Measurements from ENCODE around the gene KRT78.
A peak's percentile ranks its signal among the peaks of the same experiment; 100 is the strongest.

The KRT78 gene

DNA sequence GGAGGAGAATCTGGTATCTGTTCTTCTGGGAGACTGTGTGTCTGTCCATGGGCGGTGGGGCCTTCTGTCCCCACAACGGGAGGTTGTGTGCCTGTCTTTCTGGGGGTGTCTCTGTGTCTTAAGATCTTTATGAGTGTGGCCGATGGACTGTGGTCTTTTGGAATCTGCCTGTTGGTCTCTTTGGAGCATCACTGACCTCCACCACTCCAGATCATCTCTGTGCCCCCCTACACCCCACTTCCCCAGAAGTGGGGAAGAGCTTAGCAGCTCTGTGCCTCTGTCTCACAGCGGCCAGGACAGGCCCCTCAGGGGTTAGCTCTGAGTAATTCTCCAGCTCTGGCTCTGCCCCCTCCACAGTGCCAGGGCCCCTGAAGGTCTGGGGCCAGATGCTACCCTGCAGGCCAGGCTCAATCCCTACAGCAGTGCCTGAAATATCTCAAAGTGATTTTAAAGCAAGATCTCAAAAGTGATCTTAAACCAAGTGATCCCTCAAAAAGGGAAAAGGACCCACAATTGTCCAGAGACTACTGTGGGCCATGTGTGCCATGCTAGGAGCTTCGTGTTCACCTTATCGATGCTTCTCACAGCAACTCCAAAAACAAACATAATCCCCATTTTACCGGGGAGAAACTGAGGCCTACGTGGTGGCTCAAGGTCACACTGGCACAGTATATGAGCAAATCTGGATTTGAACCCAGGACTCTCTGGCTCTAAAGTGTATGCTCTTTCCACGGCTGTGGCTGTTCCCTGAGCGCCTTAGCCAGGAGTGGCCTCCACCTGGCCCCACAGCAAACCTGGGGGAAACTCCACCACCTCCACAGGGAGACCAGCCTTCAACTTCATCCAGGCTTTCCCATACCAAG lies 26.0 kb upstream of the KRT78 start:
- no peaks in the 10 kb centered on the region for H3K27me3 ChIP-seq (ENCODE audit: control insufficient read depth, insufficient read depth, low read length)
- H3K9me3 ChIP-seq (ENCODE audit: control insufficient read depth, low read length) = no peaks in the 10 kb centered on the region
- H3K9ac ChIP-seq = no peak overlapping the region
- H3K4me1 ChIP-seq = peaks cover 3% of the 10 kb centered on the region
- peak overlapping the region; percentile 51 for H3K4me2 ChIP-seq (ENCODE audit: low read length)
- no peak overlapping the region for H2AFZ ChIP-seq
- H3K4me3 ChIP-seq (ENCODE audit: low read depth, low read length) = no peak overlapping the region
- no peaks in the 10 kb centered on the region for H3K36me3 ChIP-seq (ENCODE audit: control insufficient read depth, insufficient read depth, low read length)
- H3K27ac ChIP-seq = peak overlapping the region; percentile 7
- TF ChIP-seq CTCF (IDR thresholded peaks at IDR 0.05) = no peak
- no peaks in the 10 kb centered on the region for H3K79me2 ChIP-seq

GRCh38 chr12:52873832-52874572 lies 25.2 kb upstream of the KRT78 start:
- H3K4me1 ChIP-seq = peaks cover 3% of the 10 kb centered on the region
- H2AFZ ChIP-seq = peak overlapping the region; percentile 42
- no peak overlapping the region for H3K4me3 ChIP-seq (ENCODE audit: low read depth, low read length)
- no peak for TF ChIP-seq CTCF (IDR thresholded peaks at IDR 0.05)
- H3K9me3 ChIP-seq (ENCODE audit: control insufficient read depth, low read length) = no peaks in the 10 kb centered on the region
- H3K27me3 ChIP-seq (ENCODE audit: control insufficient read depth, insufficient read depth, low read length) = no peaks in the 10 kb centered on the region
- H3K9ac ChIP-seq = no peak overlapping the region
- H3K79me2 ChIP-seq = no peaks in the 10 kb centered on the region
- H3K4me2 ChIP-seq (ENCODE audit: low read length) = peak overlapping the region; percentile 74
- H3K27ac ChIP-seq = peak overlapping the region; percentile 7
- H3K36me3 ChIP-seq (ENCODE audit: control insufficient read depth, insufficient read depth, low read length) = no peaks in the 10 kb centered on the region

- H3K4me2 ChIP-seq (ENCODE audit: low read length) = no peak overlapping the region
- H3K79me2 ChIP-seq = no peaks in the 10 kb centered on the region
- H3K4me3 ChIP-seq (ENCODE audit: low read depth, low read length) = no peak overlapping the region
- no peaks in the 10 kb centered on the region for H3K36me3 ChIP-seq (ENCODE audit: control insufficient read depth, insufficient read depth, low read length)
- H3K27me3 ChIP-seq (ENCODE audit: control insufficient read depth, insufficient read depth, low read length) = no peaks in the 10 kb centered on the region
- no peak overlapping the region for H3K27ac ChIP-seq
- peaks cover 3% of the 10 kb centered on the region for H3K4me1 ChIP-seq
- H2AFZ ChIP-seq = no peak overlapping the region
- TF ChIP-seq CTCF (IDR thresholded peaks at IDR 0.05) = no peak
- no peak overlapping the region for H3K9ac ChIP-seq
- no peaks in the 10 kb centered on the region for H3K9me3 ChIP-seq (ENCODE audit: control insufficient read depth, low read length)
These were observed 24.7 kb upstream of the KRT78 start for GRCh38 chr12:52873513-52873831.

DNA sequence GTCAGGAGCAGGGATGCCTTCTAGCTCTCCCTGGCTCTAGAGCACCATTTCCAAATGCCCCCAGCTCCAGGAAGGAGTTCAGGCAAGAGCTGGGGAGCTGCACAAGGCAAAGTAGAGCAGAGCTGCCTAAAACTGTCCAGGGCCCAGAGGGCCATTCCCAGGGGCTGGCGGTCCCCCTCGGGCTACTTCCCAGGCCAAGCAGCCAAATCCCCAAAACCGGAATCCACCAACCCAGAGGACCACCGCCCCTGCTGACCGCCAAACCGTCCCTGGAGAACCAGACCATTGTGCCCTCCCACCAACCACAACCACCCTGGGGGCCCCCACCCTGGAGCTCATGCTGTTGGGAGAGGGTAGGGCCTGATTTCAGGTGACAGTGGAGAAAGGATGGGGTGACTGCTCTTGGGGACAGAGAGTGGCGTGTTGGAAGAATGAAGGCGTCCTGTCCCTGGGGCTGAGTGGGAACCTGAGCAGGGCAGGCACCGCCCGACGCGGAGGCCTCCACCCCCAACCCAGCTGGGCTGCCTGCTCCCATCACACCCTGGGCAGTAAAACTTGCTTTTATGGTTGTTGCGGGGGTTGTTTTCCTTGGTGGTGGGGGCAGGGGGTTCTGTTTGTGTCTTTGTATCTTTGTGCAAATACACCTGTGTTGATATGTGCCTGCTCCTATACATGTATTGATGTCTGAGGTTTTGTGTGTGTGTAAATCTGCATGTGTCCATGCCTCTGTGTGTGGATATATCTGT lies 24.0 kb upstream of the KRT78 start:
- Histone ChIP-seq H3K27me3 (ENCODE audit: control insufficient read depth, insufficient read depth, low read length) (no peaks in the 10 kb centered on the region), H3K4me3 (ENCODE audit: low read depth, low read length) (no peak overlapping the region), H3K27ac (no peak overlapping the region), H2AFZ (no peak overlapping the region), H3K4me1 (peaks cover 3% of the 10 kb centered on the region), H3K79me2 (no peaks in the 10 kb centered on the region), H3K9ac (no peak overlapping the region), H3K9me3 (ENCODE audit: control insufficient read depth, low read length) (no peaks in the 10 kb centered on the region), H3K36me3 (ENCODE audit: control insufficient read depth, insufficient read depth, low read length) (no peaks in the 10 kb centered on the region), H3K4me2 (ENCODE audit: low read length) (no peak overlapping the region)
- no peak for TF ChIP-seq CTCF (IDR thresholded peaks at IDR 0.05)

Data from parathyroid adenoma (tissue), 2 donors.